HL-60/S4 treated with phorbol 12-myristate 13-acetate at 8.2 ng/mL for 4 days and 3 days (cell line): Measurements from ENCODE around the gene FEM1B.

Experiments
- in situ Hi-C: fragments of 300-500 bp; cut with MboI; formaldehyde crosslinking; loops from 2 replicates; pipeline ENCODE4 v1.15.0; 2022; ENCODE audit warnings: low sequenced_read_pairs

The FEM1B gene

DNA sequence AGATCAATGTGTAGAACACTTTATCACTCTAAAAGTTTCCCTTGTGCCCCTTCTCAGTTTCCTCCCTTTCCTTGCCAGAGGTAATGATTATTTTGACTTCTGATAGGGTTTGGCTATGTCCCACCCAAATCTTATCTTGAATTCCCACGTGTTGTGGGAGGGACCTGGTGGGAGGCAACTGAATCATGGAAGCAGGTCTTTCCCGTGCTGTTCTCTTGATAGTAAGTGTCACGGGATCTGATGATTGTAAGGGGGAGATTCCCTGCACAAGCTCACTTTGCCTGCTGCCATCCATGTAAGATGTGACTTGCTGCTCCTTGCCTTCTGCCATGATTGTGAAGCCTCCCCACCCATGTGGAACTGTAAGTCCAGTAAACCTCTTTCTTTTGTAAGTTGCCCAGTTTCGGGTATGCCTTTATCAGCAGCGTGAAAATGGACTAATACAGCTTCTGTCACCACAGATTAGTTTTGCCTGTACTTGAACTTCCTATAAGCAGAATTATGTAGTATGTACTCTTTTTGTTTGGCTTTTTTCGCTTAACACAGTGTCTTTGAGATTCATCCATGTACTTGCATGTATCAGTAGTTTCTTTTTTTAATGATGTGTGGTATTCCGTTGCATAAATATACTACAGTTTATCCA is 7.2 kb downstream of the FEM1B start:
- in situ Hi-C loops: no loop called here

DNA sequence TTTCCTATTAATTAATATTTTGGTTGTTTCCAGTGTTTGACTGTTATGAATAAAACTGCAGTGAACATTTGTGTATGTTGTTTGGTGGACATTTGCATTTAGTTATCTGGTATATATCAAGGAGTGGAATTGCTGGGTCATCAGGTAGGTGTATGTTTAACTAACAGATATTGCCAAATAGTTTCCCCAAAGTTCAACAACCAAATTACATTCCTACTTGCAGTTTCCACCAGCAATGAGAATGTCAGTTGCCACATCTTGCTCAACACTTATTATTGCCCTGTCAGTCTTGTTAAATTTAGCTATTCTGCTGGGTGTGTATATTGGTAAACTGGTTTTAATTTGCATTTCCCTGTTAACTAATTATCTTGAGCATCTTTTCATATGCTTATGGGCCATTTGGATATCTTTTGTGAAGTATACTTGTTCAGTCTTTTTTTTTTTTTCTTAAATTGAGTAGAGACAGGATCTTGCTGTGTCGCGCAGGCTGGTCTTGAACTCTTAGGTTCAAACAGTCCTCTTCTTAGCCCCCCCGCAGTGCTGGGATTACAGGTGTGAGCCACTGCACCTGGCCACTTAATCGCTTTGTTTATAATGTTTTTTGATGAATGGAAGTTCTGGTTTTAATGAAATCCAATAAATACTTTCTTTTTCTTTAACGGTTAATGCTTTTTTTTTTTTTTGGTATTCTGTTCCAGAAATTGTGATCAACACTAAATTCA is 7.9 kb downstream of the FEM1B start:
- in situ Hi-C loops: no loop called here

DNA sequence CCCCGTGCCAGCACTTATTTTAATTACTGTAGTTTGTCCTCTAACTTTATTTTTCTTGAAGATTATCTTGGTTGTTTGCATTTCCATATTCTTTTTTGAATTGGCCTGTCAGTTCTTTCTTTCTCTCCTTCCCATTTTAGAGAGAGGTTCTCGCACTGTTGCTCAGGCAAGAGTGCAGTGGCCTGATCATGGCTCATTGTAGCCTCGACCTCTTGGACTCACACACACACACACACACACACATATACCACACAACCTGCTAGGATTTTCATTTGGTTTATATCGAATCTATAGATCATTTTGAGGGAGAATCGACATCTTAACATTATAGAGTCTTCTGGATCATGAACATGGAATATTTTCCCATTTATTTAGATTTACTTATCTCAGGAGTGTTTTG is 8.7 kb downstream of the FEM1B start:
- in situ Hi-C loops: no loop called here

DNA sequence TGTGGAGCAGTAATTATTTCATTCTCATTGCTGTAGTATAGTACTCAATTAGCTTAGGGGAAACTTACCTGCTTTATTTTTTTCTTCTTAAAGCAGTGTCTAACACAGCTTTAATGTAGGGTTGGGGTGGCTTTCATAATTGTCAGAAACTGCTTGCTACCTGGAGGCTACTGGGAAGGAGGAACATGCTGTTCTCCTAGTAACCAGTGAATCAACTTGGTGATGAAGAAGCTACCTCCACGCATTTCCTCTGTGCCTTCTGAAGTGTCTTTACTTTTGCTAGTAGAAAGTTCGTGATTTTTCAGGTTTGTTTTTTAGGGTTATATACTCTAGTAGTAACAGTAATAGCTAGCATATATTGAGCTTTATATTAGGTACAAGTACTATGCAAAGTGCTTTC is 11.5 kb downstream of the FEM1B start:
- in situ Hi-C loops: no loop called here

DNA sequence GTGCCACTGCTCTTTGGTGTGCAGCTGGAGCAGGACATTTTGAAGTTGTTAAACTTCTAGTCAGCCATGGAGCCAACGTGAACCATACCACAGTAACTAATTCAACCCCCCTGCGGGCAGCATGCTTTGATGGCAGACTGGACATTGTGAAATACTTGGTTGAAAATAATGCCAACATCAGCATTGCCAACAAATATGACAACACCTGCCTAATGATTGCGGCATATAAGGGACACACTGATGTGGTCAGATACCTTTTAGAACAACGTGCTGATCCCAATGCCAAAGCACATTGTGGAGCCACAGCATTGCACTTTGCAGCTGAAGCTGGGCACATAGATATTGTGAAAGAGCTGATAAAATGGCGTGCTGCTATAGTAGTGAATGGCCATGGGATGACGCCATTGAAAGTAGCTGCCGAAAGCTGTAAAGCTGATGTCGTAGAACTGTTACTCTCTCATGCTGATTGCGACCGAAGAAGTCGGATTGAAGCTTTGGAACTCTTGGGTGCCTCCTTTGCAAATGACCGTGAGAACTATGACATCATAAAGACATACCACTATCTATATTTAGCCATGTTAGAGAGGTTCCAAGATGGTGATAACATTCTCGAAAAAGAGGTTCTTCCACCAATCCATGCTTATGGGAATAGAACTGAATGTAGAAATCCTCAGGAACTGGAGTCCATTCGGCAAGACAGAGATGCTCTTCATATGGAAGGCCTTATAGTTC is 12.2 kb downstream of the FEM1B start:
- in situ Hi-C loops: no loop called here

DNA sequence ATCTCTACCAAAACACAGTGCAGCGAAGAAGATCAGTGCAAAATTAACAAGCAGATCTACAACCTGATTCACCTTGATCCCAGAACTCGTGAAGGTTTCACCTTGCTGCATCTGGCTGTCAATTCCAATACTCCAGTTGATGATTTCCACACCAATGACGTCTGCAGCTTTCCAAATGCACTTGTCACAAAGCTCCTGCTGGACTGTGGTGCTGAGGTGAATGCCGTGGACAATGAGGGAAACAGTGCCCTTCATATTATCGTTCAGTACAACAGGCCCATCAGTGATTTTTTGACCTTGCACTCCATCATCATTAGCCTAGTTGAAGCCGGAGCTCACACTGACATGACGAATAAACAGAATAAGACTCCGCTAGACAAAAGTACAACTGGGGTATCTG is 13.2 kb downstream of the FEM1B start:
- in situ Hi-C loops: no loop called here

DNA sequence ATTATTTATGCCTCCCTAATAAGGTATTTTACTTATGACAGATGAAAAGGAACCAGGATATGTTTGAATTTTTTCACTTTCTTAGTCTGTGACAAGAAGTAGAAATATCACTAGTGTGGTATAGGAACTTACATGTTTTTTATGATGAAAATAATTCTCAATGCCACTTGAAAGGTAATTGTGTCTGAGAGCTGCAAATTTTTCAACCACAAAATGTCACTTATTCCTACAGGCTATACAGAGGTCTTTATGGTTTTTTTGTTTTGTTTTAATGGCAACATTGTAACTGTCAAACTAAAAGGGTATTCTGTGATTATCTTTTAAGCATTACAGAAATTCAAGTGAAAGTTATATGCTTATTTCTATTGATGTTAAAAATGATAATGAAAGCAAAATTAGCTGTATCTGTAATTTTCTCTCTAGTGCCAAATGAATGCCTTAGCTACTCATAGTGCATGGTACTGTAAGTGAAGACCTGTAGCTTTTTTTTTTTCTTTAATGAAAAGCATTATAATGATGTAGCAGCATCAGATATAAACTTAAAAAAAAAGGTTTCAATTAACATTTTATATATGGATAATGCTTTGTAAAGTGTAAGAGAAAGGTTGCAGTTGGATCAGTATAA is 14.7 kb downstream of the FEM1B start:
- in situ Hi-C loops: no loop called here

DNA sequence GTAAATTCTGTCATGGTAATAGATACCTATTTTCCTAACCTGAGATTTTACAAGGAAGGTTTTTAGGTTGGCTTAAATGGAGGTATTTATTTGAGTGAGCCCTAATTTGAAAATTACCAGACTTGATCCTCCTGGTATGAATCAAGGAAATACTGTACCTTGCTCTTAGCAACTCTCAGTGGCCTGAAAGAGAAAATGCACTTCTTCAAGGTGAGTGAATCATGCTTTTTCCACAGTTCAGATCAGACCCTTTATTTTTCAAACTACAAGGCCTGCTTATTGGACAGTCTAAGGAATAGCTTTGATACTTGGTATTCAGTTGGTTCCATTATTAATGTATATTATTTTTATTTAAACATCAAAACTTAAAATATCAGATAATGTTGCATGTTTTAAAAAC is 15.4 kb downstream of the FEM1B start:
- in situ Hi-C loops: no loop called here

DNA sequence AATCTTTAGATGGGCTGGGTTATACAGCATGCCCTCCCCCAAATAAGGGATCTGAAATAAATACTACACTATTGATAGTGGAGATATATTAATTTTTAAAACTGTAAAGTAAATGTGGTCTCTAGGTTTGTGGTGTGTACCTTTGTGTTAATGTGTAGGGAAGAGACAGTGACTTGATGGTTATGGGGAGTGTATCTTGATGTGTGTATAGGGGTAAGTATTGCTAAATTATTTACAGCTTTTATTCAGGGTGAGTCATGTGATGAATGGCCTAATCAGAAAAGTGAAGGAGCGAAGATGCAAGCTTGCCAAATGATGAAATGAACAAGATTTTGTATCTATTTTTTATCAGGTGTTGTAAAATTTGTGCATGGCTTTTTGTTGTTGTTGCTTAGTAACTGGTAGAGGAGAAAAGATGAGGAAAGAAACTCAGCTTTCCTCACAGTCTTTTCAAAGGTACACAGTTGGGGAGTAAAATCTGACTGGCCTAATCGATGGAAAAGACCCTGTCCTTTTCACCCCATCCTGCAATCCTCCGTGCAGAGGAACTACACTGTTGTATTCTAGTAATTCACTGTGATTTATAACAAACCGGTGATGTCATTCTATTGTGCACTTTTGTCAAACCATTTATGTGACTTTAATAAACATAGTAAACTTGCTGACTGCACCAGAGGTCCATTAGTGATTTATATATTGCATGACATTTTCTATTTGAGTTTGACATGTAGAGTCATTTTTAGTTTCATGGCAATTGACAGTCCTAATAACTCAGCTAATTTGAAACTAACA is 17.7 kb downstream of the FEM1B start:
- in situ Hi-C loops: no loop called here

DNA sequence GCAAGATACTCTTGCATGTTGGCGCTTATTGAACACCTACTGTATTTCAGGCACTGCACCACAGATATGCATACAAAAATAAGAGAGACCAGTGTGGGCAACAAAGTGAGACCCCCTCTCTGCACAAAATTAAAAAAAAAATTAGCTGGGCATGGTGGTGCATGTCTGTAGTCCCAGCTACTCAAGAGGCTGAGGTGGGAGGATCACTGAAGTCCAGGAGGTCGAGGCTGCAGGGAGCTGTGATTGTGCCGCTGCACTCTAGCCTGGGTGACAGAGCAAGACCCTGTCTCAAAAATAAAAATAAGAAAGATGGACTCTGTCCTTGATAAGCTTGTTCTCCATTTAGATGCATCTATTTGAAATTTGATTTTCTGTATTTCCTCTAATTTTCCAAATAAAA is 20.8 kb downstream of the FEM1B start:
- in situ Hi-C loops: no loop called here

DNA sequence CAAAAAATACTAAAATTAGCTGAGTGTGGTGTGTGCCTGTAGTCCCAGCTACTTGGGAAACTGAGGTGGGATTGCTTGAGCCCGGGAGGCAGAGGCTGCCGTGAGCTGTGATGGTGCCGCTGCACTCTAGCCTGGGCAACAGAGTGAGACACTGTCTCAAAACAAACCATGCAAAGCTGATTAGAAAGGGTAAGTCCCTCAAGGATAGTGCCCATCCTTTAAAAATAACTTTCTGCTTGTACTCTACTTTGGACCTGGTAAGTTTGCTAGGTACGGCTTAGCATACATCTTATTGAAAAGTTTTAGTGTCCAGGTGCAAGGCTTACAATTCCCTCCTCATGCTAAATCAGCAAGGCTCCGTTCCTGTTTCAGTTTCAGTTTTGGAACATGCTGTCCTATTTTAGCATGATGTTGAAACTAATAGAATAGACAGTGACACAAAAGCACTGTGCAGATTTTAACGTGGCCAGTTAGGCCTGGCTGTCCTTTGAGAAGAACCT is 21.4 kb downstream of the FEM1B start:
- in situ Hi-C loops: no loop called here

DNA sequence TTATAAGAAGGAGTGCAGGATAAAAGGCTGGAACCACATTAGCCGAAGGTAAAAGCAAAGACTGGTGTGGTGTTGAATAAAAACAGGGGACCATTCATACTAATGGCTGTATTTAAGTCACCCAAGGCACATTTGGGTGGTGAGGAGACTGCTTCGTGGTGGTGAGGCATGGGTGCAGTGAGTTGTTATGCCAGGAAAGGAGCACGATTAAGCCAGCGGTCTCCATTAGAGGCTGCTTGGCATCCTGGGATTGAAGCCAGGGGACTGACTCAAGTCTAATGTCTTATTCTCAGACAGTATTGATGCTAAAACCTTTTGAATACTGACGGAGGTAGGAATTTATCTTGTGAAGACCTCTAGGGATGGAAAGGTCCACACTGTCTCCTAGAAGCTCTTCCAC is 21.9 kb downstream of the FEM1B start:
- in situ Hi-C loops: no loop called here

DNA sequence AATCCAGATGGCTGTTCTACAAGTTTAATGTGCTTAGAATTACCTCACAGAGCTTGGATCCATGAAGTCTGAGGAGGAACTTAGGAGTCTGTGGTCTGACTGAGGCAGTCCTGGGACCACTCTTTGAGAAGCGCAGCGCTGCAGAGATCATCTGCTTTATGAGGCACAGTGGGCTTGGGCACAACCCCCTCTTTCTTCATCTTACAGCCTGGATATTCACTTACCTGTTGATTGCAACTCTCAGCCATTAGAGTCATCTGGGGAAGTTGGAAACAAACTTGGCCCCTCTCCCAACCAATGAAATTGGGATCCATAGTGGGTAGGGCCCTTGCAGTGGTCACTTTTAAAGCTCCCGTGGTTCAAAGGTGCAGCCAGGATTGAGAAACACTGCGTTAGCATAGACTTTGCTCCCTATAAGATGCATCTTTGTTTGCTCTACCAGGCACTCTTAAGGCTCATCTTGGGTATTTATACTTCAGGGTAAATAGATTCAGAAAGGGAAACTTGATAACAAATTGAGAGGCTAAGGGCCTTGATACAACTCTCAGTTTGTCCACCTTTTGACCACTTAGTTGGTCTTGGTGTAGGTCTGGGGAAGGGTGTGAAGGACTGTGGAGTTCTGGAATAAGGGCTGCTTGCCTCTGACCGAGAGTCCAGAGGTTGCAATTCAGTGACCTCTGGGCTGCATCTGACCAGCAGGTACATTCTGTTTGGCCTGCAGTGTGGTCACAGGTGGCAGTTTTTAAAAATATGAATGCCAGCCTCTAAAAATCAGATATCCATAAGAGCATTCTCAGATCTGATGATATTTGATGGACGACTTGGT is 22.8 kb downstream of the FEM1B start:
- in situ Hi-C loops: loop anchor here (10.0 kb wide), 1 partner anchor 244 kb away; no protein-coding TSS in a partner anchor

DNA sequence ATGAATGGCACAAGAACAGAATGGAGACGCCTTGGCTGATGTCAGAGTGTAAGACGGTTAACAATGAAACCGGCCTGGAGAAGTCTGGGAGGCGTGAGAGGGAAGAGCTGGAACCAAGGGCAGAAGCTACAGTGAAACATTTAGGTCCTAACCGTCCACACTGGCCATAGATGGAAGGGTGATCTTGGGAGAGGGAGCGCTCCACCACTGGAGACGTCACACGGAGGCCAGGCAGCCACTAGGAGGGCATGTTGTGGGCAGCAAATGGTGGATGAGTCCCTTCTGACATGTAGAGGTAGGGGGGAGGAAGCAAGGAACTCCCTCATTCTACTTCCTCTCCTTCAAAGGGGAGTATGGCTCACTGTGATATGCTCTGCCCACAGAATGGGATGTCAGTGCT is 23.8 kb downstream of the FEM1B start:
- in situ Hi-C loops: loop anchor here (10.0 kb wide), 1 partner anchor 244 kb away; no protein-coding TSS in a partner anchor

DNA sequence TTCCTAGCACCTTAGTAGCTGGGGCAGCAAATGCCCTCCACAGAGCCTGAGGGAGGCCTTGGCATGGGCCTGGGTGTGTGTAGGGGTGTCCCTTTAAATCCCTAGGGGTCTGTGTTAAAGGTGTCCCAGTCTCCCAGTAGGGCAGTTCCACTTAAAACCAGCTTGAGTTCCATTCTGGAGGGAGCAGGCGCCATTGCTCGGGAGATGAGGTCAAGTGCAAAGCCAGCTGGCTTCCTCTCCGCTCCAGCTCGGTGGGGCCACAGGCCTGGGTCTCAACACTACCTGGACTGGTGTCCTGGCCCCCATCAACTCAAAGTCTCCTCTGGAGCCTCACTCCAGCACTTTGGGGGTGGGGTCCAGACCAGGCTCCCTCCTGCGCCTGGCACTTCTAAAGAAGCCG is 25.2 kb downstream of the FEM1B start:
- in situ Hi-C loops: loop anchor here (10.0 kb wide), 1 partner anchor 242 kb away; no protein-coding TSS in a partner anchor

DNA sequence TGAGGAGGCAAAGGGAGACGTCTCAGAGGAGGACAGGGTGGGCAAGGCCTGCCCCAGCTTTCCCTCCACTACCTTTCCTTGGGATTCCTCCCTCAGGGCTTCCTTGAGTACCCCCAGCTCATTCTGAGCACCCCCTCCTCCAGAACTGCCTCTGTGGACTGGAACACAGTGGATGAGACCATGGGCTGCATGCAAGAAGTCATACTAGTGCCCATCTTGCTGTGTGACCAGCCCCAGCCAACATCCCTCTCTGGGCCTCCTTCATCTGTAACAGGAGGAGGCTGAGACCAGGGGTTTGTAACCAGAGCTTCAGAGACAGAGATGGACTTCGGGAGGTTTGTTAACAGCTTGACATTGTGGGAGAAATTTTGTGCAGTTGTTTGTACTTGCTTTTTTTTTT is 25.6 kb downstream of the FEM1B start:
- in situ Hi-C loops: loop anchor here (10.0 kb wide), 1 partner anchor 242 kb away; no protein-coding TSS in a partner anchor

DNA sequence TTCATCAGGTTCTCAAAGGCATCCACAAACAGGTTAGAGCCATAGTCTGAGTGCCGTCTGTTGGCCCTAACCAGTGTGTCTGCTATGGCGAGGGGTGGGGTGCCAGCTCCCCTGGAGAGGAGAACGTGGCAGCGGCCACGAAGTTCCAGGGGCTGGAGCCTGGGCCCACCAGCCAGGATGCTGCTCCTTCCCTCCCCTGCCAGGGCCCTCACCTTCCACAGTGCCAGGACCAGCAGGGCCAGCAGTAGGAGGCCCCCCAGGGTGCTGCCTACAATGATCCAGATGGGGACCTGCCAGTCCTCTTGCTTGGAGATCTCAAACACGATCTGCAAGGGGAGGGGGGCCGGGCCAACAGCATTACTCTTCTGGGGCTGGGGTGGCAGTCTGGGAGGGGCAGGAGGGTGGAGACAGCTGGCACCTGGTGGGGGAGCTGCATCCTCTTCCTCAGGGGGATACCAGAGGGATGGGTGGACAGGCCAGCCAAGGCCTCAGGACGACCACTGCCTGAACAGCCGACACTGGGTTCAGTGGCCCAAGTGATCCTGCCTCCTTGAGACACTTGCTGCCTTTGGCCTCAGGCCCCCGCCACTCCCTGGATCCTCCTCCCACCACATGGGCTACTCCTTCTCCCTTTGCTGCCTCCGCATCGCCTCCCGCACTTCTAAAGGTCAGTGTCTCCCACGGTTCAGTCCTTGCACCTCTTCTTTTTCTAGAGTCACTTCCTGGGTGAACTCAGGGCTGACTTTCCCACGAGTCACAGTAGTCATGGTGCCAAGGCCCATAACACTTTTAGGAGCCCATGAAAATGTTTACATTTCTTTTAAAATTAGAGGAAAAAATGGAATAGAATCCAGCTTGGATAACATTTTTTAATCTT is 26.3 kb downstream of the FEM1B start:
- in situ Hi-C loops: loop anchor here (10.0 kb wide), 1 partner anchor 241 kb away; no protein-coding TSS in a partner anchor

DNA sequence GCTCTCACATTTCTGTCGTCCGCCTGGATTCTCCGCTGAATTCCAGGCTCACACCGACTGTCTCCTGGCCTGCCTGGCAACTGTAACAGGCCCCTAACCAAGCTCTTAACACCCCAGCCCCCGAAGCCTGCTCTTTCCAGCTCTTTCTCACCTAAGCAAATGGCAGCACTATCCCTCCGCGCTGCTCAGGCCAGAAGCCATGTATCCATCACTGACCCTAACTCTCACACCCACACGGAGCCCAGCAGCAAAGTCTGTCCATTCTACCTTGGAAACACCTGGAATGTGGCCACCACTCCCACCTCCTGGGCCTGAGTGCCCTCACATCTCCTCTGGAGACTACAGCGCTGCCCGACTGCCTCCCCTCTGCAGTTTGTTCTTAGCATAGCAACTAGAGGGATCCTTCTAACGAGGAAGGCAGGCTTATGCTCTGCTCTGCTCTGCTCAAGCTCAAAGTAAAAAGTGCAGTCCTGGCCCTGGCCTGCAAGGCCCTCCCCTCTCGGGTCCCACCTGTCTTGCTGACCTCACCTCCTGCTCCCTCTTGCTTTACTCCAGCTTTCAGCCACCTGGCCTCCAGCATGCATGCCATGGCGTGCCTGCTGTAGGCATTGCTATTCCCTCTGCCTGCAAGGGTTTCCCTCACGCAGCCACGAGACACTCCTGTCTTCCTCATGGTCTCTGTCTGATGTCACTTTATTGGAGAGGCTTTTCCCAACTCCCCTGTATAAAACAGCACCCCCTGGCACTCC is 27.2 kb downstream of the FEM1B start:
- in situ Hi-C loops: loop anchor here (10.0 kb wide), 1 partner anchor 240 kb away; no protein-coding TSS in a partner anchor
